Activated naive CD4-positive, alpha-beta T cell treated with anti-CD3 and anti-CD28 coated beads, Interleukin-2, amount 50 U/mL, for 16 hours (primary cell): ENCODE results near the gene LRGUK.

Experiments used
- DNase-seq: peaks from one replicate; pipeline ENCODE4 v3.0.0-alpha.2; 2020

The LRGUK gene

GRCh38 chr7:134313543-134313942 is 186.4 kb downstream of the LRGUK start:
- DNase-seq, result no peak
